Central memory CD4-positive, alpha-beta T cell (primary cell): ENCODE data around the gene ACSBG1.
"Not testable (repeated sequence)": the region's sequence is repeated elsewhere in the genome, so short reads cannot be mapped to it uniquely, and the experiment has no call there.

Experiments
- DNase-seq: peaks from one replicate; pipeline ENCODE4 v3.0.0; 2022

ACSBG1 gene

DNA sequence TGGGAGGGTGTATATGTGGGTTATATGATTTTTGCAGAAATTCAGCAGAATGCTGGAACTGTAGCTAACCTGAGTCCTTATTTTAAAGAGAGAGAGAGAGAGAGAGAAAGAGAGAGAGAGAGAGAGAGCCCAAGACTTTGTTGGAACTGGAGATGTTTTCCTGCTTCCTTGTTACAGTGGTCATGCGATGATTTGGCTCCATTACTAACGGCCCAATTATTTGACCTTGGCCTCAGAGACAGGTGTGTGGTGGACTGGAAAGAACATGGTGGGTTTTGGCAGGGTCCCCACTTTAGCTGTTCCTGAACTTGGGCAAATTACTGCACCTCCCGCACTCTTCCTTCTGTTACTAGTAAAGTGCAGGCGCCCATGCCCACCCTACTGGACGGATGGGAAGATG, 14.8 kb upstream of the ACSBG1 start:
- no peak for DNase-seq

DNA sequence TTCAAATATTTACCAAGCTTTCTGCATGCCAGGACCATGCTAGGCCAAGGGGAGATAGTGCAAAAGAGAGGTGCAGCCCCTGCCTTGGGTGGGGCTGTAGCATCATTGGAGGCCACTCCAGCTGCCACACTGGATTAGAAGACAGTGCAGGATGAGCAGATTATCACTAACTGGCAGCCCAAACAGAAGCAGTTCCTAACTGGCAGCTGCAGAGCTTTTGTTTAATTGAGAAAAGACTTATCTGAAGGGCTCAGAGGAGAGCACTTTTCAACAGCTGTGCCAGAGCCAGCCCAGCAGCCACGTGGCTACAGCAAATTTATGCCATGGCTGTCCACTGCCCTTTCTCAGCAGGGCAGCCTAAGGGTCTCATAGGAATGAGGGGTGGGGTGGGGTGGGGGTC, 13.5 kb upstream of the ACSBG1 start:
- no peak for DNase-seq

GRCh38 chr15:78245976-78246620, 11.7 kb upstream of the ACSBG1 start:
- DNase-seq, result not testable (repeated sequence)

GRCh38 chr15:78245392-78245791, 11.0 kb upstream of the ACSBG1 start:
- DNase-seq, result not testable (repeated sequence)

GRCh38 chr15:78244893-78245292, 10.5 kb upstream of the ACSBG1 start:
- DNase-seq, result no peak

DNA sequence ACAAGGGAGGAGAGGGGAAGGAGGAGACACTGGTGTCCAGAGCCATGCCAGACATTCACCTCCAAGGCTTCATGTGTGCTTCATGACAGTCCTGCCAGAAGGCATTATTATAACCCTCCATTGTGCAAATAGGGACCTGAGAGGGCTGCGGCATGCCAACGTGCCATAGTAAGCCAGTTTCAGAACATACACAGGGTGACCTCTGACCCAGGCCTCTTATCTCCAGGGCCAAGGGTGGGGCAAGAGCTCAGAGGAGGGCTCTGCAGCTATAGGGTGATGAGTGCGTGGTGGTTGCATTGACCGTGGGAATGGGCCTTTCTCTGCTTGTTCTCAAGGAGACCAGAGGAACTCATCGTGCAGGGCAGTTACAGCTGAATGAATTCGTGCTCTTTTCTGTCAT, 9.7 kb upstream of the ACSBG1 start:
- DNase-seq, result no peak

GRCh38 chr15:78243491-78243941, 9.2 kb upstream of the ACSBG1 start:
- DNase-seq, result no peak

DNA sequence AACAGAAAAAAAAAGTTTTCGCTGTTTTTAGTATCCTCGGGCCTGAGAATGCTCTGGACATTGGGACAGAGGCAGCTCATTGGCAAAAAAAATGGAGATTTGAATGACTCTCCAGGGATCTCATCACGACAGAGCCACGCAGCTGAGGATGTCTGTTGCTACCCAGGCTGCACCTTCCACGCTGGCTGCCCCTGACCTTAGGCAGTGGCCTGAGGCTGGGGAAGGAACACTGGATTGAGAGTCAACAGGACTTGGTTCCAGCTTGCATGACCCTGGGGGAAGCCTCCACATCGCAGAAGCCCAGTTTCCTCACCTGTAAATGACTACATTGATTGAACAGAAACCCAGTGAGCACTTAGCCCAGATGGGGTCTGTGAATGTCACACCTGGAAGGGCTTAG, 8.7 kb upstream of the ACSBG1 start:
- DNase-seq, result no peak

GRCh38 chr15:78242128-78242527, 7.8 kb upstream of the ACSBG1 start:
- no peak for DNase-seq

- DNase-seq, result peak; percentile 64
Observed at GRCh38 chr15:78241017-78241416, 6.7 kb upstream of the ACSBG1 start.

GRCh38 chr15:78239811-78240210, 5.4 kb upstream of the ACSBG1 start:
- DNase-seq, result no peak

- no peak for DNase-seq
Observed at GRCh38 chr15:78237146-78237545, 2.8 kb upstream of the ACSBG1 start.

DNA sequence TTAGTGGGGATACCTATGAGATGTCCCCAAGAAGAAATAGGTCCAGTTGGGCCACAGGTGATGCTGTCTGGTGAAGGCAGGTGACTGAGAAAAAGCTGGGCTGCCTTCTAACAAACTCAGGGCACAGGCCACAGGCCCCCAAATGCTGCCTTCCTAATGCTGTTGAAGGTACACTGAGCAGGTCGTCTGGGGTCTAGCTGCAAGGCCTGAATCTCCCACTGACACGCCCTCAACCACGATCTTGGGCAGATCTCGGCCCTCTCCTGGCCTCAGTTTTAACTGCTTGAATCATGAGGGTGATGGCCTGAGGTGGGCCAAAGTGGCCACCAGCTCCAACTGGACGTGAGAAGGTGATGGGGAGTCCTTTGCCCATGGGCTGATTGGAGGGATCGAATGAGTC, 2.1 kb upstream of the ACSBG1 start:
- DNase-seq, result no peak

DNA sequence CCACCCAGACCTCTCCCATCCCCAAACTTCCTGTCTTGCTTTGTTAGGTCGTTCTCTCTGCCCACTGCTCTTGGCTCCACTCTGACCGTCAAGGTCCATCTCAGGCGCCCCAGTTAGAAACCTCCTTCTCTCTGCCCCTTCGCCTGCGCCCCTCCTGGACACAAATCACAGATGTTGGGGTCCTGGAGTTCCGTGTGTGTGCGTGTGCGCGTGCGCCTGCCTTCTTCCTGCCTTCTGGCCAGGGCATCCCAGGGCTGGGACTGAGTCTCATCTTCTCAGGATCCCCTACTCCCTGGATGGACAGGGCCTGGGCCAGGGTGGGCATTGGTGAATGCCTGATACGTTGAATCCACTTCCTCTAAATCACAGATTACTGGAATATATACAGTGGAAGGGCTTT, 869 bp downstream of the ACSBG1 start:
- no peak for DNase-seq

- no peak for DNase-seq
Observed at GRCh38 chr15:78232951-78233350, 1.4 kb downstream of the ACSBG1 start.

DNA sequence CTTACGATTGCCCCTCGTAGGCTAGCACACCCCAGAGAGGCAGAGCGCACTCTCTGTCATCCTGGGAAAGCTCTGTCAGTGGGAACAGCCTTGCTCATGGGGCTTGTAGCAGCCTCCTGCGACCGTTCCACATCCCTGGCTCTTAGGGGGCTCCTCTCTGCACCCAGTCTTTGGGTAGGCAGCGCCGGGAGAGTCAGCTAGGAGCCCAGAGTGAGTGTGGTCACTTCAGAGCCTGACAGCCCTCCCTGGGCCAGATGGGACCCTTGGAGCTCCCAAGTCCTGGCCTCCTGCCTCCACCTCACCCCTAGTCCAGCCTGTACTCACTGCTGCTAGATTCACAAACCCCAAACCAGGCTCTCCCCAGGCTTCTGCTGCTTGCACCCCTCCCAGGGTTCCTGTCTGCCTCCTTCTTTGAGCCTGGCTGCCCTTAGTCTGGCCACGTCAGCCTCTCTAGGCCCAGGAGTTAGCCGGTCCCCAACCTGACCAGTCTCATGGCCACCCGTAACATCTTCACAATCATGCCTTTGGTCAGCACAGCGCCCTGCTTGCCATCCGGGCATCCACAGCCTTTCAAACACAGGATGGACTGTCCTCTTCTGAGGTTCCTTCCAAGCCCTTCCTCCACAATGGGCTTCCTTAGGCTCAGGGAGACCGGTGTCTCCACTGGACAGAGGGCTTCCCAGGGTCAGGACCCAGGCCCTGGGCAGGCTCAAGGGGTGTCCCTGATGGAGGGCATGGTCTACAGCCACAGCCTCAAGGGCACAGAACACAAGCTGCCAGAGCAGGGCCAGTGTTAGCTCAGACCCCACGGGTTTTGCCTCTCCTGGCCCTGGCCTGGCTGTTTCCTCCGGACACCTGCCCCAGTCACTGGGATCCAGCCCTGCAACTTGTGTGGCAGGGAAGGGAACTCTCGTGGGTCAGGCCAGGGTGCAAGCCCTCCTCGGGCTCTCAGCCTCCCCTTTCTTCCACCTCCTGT, 4.6 kb downstream of the ACSBG1 start:
- no peak for DNase-seq

- DNase-seq, result no peak
Observed at GRCh38 chr15:78228356-78228996, 5.9 kb downstream of the ACSBG1 start.

GRCh38 chr15:78225783-78226541, 8.4 kb downstream of the ACSBG1 start:
- DNase-seq, result no peak

DNA sequence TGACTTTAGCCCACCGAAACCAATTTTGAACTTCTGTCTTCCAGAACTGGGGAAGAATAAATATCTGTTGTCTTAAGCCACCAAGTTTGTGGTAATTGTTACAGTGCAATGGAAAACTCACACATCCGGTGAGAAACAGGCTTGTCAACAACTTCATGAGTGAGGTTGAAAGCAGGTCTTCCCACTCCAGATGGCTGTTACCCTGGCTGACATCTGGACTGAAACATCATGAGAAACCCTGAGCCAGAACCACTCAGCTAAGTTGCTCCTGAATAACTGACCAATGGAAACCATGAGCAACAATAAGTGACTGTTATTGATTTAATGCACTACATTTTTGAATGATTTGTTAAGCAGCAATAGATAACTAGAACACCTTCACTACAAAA, 10.3 kb downstream of the ACSBG1 start:
- no peak for DNase-seq

GRCh38 chr15:78223396-78224022, 10.9 kb downstream of the ACSBG1 start:
- no peak for DNase-seq

DNA sequence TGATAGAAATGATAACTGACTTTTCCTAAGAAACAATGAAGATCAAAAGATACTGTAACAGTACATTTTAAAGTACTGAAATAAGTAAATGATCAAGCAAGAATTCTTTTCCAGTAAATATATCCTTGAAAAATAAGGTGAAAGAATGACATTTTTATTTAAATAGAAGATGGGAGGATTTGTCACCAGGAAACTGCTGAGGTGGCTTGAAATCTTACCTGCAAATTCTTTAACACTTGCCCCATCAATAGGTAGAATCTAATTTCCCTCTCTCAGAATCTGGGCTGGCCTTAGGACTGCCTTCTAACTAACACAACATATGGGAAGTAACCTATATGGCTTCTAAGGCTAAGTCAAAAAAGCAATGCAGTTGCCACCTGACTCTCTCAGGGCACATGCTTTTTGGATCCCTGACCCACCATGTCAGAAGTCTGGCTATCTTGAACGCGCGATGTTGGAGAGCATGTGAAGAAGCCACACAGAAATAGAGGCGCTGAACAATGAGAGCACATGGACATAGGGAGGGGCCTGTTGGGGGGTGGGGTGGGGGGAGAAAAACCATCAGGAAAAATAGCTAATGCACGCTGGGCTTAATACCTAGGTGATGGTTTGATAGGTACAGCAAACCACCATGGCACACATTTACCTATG, 11.5 kb downstream of the ACSBG1 start:
- no peak for DNase-seq

DNA sequence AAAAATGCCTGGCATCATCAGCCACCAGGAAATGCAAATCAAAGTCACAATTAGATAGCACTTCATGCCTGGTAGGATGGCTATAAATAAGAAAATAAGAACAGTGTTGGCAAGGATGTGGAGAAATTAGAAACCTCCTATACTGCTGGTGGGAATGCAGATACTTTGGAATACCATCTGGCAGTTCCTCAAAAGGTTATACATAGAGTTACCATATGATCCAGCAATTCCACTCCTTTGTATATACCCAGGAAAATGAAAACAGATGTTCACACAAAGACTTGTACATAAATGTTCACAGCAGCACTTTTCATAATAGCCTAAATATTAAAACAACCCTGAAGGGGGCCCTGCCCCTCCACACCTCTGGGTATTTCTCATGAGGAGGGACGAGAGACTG, 13.7 kb downstream of the ACSBG1 start:
- no peak for DNase-seq
